Esophagus muscularis mucosa (tissue), 3 donors: ENCODE data around the gene IZUMO2.

Source experiments
- CTCF ChIP-seq, 3 experiments: fragments of 200-600 bp in 2 of 3; fragments of 450-650 bp in 1 of 3; sonication (generic) in 2 of 3; IDR thresholded peaks; one replicate each; pipeline ENCODE4 v1.5.1; 2017 to 2019; ENCODE audit warnings: antibody characterized with exemption in 3 of 3, mild to moderate bottlenecking in 2 of 3, moderate library complexity in 1 of 3
- POLR2A ChIP-seq: fragments of 450-650 bp; IDR thresholded peaks from one replicate; pipeline ENCODE4 v1.6.1; 2017; ENCODE audit warnings: antibody characterized with exemption, moderate library complexity, mild to moderate bottlenecking, low read depth
- POLR2AphosphoS5 ChIP-seq, 2 donors: sonication (generic); formaldehyde crosslinking; IDR thresholded peaks; one replicate each; pipeline ENCODE4 v1.6.1; 2017; ENCODE audit warnings: antibody characterized with exemption in 2 of 2

DNA sequence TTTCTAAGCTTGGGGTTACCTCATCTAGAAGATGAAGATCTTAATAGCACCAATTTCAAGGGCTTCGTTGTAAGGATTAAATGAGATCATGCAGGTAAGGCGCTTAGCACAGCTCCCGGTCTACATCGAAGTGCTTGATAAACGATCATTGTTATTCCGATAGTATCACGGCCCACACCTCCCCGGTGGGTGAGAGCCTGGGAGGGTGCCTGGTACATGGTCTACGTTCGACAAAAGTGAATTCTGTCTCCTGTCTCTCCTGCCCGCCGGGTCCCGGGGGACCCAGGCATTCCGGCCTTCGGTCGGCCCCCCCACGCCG lies 39.8 kb upstream of the IZUMO2 start:
- TF ChIP-seq CTCF (IDR thresholded peaks at IDR 0.05) (no peak), POLR2AphosphoS5 (IDR thresholded peaks at IDR 0.05) (no peak), POLR2A (no peak)
